ENCODE data around the gene FNIP2.

FNIP2 gene

DNA sequence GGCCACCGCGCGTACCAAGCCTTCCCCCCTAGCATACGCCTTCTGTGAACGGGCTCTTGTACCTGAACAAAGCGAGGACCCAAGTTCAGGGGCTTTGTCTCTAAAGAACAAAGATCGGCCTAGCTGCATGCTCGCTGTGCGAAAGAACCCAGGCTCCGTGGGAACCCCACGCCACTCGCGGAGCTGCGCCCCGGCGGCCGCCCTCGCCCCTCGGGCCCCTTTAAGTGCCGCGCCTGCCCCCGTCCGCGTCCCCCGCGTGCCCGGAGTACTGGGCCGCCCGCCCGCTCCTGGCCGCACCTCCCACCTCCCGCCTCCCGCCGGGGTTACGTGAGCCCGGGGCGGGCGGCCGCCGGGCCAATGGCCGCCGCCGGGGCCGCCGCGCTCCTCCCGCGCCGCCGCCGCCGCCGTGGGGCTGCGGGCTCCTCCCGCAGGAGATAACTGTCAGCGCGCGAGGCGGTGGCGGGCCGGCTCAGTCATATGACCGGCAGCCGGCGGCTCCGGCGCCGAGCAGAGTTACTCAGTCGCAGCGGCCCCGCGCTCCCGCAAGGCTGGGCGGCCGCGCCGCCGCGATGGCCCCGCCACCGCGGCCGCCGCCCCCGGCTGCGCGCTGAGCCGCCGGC lies at the start of gene FNIP2:
TSS of gene FNIP2 (plus strand) at position 472 of the 620 bp plus-strand sequence. CDS start 187 bp downstream, outside the sequence.
- Histone ChIP-seq H3K27ac (ENCODE audit: extremely low read depth, low read depth, low read length) (peak within 1 kb of the TSS; percentile 81; the same call in 1 of the 2 replicates), H3K4me3 (ENCODE audit: low read depth, low read length) (peak within 1 kb of the TSS; percentile 75), H3K36me3 (ENCODE audit: control insufficient read depth in 2 of 2, insufficient read depth in 1 of 2, low read length in 2 of 2) (no peaks in the 10 kb centered on the region), H3K4me1 (ENCODE audit: control insufficient read depth, insufficient read depth, low read length) (peaks cover 7% of the 10 kb centered on the region; the same call in 1 of the 2 replicates), H3K9me3 (ENCODE audit: control insufficient read depth, insufficient read depth, low read depth, low read length) (no peaks in the 10 kb centered on the region)
- POLR2A ChIA-PET = interaction anchor here (1.0 kb wide), 1 partner anchor 98 kb away, joined by 4 read pairs; no protein-coding TSS in a partner anchor
- CTCF ChIA-PET = interaction anchor here (0.7 to 1.5 kb wide), 2 partner anchors 13 to 84 kb away, joined by 3 to 4 read pairs; no protein-coding TSS in a partner anchor
- peak; percentile 25; the same call in 1 of the 2 replicates for TF ChIP-seq ZBTB20 (tag by site-specific recombination; IDR thresholded peaks at IDR 0.05)
- TF ChIP-seq, protein P1, sequence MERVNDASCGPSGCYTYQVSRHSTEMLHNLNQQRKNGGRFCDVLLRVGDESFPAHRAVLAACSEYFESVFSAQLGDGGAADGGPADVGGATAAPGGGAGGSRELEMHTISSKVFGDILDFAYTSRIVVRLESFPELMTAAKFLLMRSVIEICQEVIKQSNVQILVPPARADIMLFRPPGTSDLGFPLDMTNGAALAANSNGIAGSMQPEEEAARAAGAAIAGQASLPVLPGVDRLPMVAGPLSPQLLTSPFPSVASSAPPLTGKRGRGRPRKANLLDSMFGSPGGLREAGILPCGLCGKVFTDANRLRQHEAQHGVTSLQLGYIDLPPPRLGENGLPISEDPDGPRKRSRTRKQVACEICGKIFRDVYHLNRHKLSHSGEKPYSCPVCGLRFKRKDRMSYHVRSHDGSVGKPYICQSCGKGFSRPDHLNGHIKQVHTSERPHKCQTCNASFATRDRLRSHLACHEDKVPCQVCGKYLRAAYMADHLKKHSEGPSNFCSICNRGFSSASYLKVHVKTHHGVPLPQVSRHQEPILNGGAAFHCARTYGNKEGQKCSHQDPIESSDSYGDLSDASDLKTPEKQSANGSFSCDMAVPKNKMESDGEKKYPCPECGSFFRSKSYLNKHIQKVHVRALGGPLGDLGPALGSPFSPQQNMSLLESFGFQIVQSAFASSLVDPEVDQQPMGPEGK (tag by site-specific recombination; IDR thresholded peaks at IDR 0.05) = peak; percentile 34; the same call in 1 of the 2 replicates
- TF ChIP-seq ZNF623 (tag by site-specific recombination; IDR thresholded peaks at IDR 0.05) = no peak
- TF ChIP-seq ZBTB26 (tag by site-specific recombination; optimal IDR thresholded peaks at IDR 0.05) = peak; percentile 64
- TF ChIP-seq, protein P2, sequence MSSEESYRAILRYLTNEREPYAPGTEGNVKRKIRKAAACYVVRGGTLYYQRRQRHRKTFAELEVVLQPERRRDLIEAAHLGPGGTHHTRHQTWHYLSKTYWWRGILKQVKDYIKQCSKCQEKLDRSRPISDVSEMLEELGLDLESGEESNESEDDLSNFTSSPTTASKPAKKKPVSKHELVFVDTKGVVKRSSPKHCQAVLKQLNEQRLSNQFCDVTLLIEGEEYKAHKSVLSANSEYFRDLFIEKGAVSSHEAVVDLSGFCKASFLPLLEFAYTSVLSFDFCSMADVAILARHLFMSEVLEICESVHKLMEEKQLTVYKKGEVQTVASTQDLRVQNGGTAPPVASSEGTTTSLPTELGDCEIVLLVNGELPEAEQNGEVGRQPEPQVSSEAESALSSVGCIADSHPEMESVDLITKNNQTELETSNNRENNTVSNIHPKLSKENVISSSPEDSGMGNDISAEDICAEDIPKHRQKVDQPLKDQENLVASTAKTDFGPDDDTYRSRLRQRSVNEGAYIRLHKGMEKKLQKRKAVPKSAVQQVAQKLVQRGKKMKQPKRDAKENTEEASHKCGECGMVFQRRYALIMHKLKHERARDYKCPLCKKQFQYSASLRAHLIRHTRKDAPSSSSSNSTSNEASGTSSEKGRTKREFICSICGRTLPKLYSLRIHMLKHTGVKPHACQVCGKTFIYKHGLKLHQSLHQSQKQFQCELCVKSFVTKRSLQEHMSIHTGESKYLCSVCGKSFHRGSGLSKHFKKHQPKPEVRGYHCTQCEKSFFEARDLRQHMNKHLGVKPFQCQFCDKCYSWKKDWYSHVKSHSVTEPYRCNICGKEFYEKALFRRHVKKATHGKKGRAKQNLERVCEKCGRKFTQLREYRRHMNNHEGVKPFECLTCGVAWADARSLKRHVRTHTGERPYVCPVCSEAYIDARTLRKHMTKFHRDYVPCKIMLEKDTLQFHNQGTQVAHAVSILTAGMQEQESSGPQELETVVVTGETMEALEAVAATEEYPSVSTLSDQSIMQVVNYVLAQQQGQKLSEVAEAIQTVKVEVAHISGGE (tag by site-specific recombination; conservative IDR thresholded peaks at IDR 0.05; ENCODE audit: low read depth) = 0 out of 2 replicates have a peak, but pooled peaks have one; percentile 15
- TF ChIP-seq, protein P3, sequence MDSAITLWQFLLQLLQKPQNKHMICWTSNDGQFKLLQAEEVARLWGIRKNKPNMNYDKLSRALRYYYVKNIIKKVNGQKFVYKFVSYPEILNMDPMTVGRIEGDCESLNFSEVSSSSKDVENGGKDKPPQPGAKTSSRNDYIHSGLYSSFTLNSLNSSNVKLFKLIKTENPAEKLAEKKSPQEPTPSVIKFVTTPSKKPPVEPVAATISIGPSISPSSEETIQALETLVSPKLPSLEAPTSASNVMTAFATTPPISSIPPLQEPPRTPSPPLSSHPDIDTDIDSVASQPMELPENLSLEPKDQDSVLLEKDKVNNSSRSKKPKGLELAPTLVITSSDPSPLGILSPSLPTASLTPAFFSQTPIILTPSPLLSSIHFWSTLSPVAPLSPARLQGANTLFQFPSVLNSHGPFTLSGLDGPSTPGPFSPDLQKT (IDR thresholded peaks at IDR 0.05; ENCODE audit: borderline replicate concordance, low read depth, low read length) = no peak
- TF ChIP-seq GLIS2 (tag by site-specific recombination; IDR thresholded peaks at IDR 0.05) = peak; percentile 70
- peak; percentile 39; the same call in 1 of the 2 replicates for TF ChIP-seq EGR2 (tag by site-specific recombination; IDR thresholded peaks at IDR 0.05; ENCODE audit: low read depth)
- TF ChIP-seq ZFP69B (tag by site-specific recombination; IDR thresholded peaks at IDR 0.05) = peak; percentile 50
- no peak for TF ChIP-seq ZNF768 (tag by site-specific recombination; IDR thresholded peaks at IDR 0.05)
- no peak for TF ChIP-seq ZNF16 (tag by site-specific recombination; IDR thresholded peaks at IDR 0.05; ENCODE audit: low read depth)
- TF ChIP-seq, protein P4, sequence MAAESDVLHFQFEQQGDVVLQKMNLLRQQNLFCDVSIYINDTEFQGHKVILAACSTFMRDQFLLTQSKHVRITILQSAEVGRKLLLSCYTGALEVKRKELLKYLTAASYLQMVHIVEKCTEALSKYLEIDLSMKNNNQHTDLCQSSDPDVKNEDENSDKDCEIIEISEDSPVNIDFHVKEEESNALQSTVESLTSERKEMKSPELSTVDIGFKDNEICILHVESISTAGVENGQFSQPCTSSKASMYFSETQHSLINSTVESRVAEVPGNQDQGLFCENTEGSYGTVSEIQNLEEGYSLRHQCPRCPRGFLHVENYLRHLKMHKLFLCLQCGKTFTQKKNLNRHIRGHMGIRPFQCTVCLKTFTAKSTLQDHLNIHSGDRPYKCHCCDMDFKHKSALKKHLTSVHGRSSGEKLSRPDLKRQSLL (tag by site-specific recombination; IDR thresholded peaks at IDR 0.05) = peak; percentile 94
- peak; percentile 41; the same call in 1 of the 2 replicates for TF ChIP-seq KLF8 (tag by site-specific recombination; IDR thresholded peaks at IDR 0.05)
- TF ChIP-seq ZBTB8A (tag by site-specific recombination; IDR thresholded peaks at IDR 0.05) = peak; percentile 63
- no peak for TF ChIP-seq ZNF211 (tag by site-specific recombination; IDR thresholded peaks at IDR 0.05; ENCODE audit: low read depth)
- TF ChIP-seq GLI4 (tag by site-specific recombination; IDR thresholded peaks at IDR 0.05) = no peak
- TF ChIP-seq GLIS1 (tag by site-specific recombination; IDR thresholded peaks at IDR 0.05) = peak; percentile 21; the same call in 1 of the 2 replicates
- TF ChIP-seq MZF1 (tag by site-specific recombination; IDR thresholded peaks at IDR 0.05; ENCODE audit: borderline replicate concordance) = no peak
- no peak for TF ChIP-seq ZNF510 (tag by site-specific recombination; IDR thresholded peaks at IDR 0.05; ENCODE audit: insufficient replicate concordance)
- no peak for TF ChIP-seq ZBTB1 (tag by site-specific recombination; IDR thresholded peaks at IDR 0.05)
- peak; percentile 84 for TF ChIP-seq ZSCAN30 (tag by site-specific recombination; IDR thresholded peaks at IDR 0.05)
- TF ChIP-seq ZNF121 (tag by site-specific recombination; IDR thresholded peaks at IDR 0.05) = no peak
- TF ChIP-seq, protein P5, sequence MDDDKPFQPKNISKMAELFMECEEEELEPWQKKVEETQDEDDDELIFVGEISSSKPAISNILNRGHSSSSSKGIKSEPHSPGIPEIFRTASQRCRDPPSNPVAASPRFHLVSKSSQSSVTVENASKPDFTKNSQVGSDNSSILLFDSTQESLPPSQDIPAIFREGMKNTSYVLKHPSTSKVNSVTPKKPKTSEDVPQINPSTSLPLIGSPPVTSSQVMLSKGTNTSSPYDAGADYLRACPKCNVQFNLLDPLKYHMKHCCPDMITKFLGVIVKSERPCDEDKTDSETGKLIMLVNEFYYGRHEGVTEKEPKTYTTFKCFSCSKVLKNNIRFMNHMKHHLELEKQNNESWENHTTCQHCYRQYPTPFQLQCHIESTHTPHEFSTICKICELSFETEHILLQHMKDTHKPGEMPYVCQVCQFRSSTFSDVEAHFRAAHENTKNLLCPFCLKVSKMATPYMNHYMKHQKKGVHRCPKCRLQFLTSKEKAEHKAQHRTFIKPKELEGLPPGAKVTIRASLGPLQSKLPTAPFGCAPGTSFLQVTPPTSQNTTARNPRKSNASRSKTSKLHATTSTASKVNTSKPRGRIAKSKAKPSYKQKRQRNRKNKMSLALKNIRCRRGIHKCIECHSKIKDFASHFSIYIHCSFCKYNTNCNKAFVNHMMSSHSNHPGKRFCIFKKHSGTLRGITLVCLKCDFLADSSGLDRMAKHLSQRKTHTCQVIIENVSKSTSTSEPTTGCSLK (tag by site-specific recombination; IDR thresholded peaks at IDR 0.05) = no peak
- peak; percentile 73 for TF ChIP-seq ZFHX2 (tag by site-specific recombination; conservative IDR thresholded peaks at IDR 0.05)
